ENCODE data around the gene SAFB. TPM values are rescaled to one million over a fixed set of nuclear protein-coding genes. Genes with fewer than 3 reads are reported as not detected.

SAFB gene
- total RNA-seq, 2 donors from 2014 or later = 49.8 to 244 TPM

- no peak overlapping the region for H3K27ac ChIP-seq
- WGBS, 2 donors = 93 to 94% methylated on average over 10 of the region's 10 CpGs
- no peaks in the 10 kb centered on the region for H3K27me3 ChIP-seq
- no peaks in the 10 kb centered on the region for H3K9me3 ChIP-seq
- H3K4me3 ChIP-seq = no peak overlapping the region
- no peak for DNase-seq
- TF ChIP-seq POLR2A (IDR thresholded peaks at IDR 0.05) = no peak
- TF ChIP-seq, protein P1, sequence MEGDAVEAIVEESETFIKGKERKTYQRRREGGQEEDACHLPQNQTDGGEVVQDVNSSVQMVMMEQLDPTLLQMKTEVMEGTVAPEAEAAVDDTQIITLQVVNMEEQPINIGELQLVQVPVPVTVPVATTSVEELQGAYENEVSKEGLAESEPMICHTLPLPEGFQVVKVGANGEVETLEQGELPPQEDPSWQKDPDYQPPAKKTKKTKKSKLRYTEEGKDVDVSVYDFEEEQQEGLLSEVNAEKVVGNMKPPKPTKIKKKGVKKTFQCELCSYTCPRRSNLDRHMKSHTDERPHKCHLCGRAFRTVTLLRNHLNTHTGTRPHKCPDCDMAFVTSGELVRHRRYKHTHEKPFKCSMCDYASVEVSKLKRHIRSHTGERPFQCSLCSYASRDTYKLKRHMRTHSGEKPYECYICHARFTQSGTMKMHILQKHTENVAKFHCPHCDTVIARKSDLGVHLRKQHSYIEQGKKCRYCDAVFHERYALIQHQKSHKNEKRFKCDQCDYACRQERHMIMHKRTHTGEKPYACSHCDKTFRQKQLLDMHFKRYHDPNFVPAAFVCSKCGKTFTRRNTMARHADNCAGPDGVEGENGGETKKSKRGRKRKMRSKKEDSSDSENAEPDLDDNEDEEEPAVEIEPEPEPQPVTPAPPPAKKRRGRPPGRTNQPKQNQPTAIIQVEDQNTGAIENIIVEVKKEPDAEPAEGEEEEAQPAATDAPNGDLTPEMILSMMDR (IDR thresholded peaks at IDR 0.05) = no peak
- peaks cover 0 to 29% of the 10 kb centered on the region in 2 donors for H3K36me3 ChIP-seq (replicated peaks in 1 of 2; ENCODE audit: insufficient read depth in 1 of 2, low read depth in 2 of 2)
- peaks cover 26% of the 10 kb centered on the region for H3K4me1 ChIP-seq
- intact Hi-C loops (cut with DNase I) = no loop called here
- no peak for ATAC-seq
These were observed 91.9 kb downstream of the SAFB start for GRCh38 chr19:5714816-5715215.

GRCh38 chr19:5717215-5717935 is 94.5 kb downstream of the SAFB start:
- no peak overlapping the region for H3K4me3 ChIP-seq
- H3K27ac ChIP-seq = no peak overlapping the region
- WGBS, 2 donors = 74 to 79% methylated on average over 7 to 8 of the region's 8 CpGs
- ATAC-seq (no peak), DNase-seq (no peak)
- intact Hi-C loops (cut with DNase I) = no loop called here
- peaks cover 0 to 14% of the 10 kb centered on the region in 2 donors for H3K36me3 ChIP-seq (replicated peaks in 1 of 2; ENCODE audit: insufficient read depth in 1 of 2, low read depth in 2 of 2)
- H3K4me1 ChIP-seq = peaks cover 31% of the 10 kb centered on the region
- H3K27me3 ChIP-seq = no peaks in the 10 kb centered on the region
- no peaks in the 10 kb centered on the region for H3K9me3 ChIP-seq
- no peak for TF ChIP-seq POLR2A (IDR thresholded peaks at IDR 0.05)
- TF ChIP-seq, protein P1 (IDR thresholded peaks at IDR 0.05) = no peak

Small RNAs within 50 kb of the gene (small RNA-seq; reads per million reads assigned to genes)
- gene SNRPEP4 = not detected

Other genes starting within 250 kb of the SAFB start
- not detected for gene ZNRF4, start 167.7 kb upstream of the SAFB start, total RNA-seq
- under 1 TPM in 1 of 2 donors, not detected in 1; 0.52 TPM for gene TINCR, start 55.1 kb upstream of the SAFB start, total RNA-seq
- gene SAFB2, start 307 bp upstream of the SAFB start, total RNA-seq = 100 to 1,000 TPM in 1 of 2 donors, 10 to 100 TPM in 1; 38.7 to 104 TPM
- gene MICOS13, start 57.4 kb downstream of the SAFB start, total RNA-seq = 10 to 100 TPM; 14.5 to 14.8 TPM
- 10 to 100 TPM; 11.9 to 21.8 TPM for gene HSD11B1L, start 57.9 kb downstream of the SAFB start, total RNA-seq
- gene RPL36, start 67.2 kb downstream of the SAFB start, total RNA-seq = 100 to 1,000 TPM; 280 to 342 TPM
- gene LONP1, start 97.1 kb downstream of the SAFB start, total RNA-seq = 10 to 100 TPM; 31.9 to 95.6 TPM
- not detected for gene CATSPERD, start 97.6 kb downstream of the SAFB start, total RNA-seq
- gene PRR22, start 161.7 kb downstream of the SAFB start, total RNA-seq = 1 to 10 TPM; 2.3 TPM
- 10 to 100 TPM; 28.0 to 39.6 TPM for gene DUS3L, start 168.1 kb downstream of the SAFB start, total RNA-seq
- 10 to 100 TPM; 24.1 to 70.9 TPM for gene NRTN, start 182.0 kb downstream of the SAFB start, total RNA-seq
- gene FUT6, start 216.6 kb downstream of the SAFB start, total RNA-seq = 10 to 100 TPM in 1 of 2 donors, 1 to 10 TPM in 1; 3.6 to 12.2 TPM
- 1 to 10 TPM; 5.7 to 9.2 TPM for gene FUT3, start 228.4 kb downstream of the SAFB start, total RNA-seq
- not detected for gene FUT5, start 247.5 kb downstream of the SAFB start, total RNA-seq

All from body of pancreas (tissue), 4 donors.